Neural progenitor cell (in vitro differentiated cells): Measurements from ENCODE around the gene TLE3. TPM values are rescaled to one million over a fixed set of nuclear protein-coding genes. Genes with fewer than 3 reads are reported as not detected.

ENCODE experiments used
- DNase-seq: peaks from one replicate; pipeline ENCODE4 v3.0.0-alpha.2; 2016; ENCODE audit warnings: low spot score
- H2AFZ ChIP-seq: fragments of 200-600 bp; sonication (generic); replicated peaks from 2 replicates; pipeline ENCODE4 v1.6.1; 2016; ENCODE audit warnings: antibody characterized with exemption
- H3F3A ChIP-seq: fragments of 200-600 bp; sonication (generic); 2 replicates; pipeline ENCODE4 v1.6.1; 2016; ENCODE audit warnings: antibody characterized with exemption, low read depth
- H3K27ac ChIP-seq: fragments of 200-600 bp; sonication (generic); 2 replicates; pipeline ENCODE4 v1.5.1; 2016; ENCODE audit warnings: mild to moderate bottlenecking
- H3K27me3 ChIP-seq: fragments of 200-600 bp; sonication (generic); 2 replicates; pipeline ENCODE4 v1.6.1; 2016; ENCODE audit warnings: mild to moderate bottlenecking, moderate library complexity
- H3K36me3 ChIP-seq: fragments of 200-600 bp; sonication (generic); 2 replicates; pipeline ENCODE4 v1.5.1; 2016
- H3K4me1 ChIP-seq: fragments of 200-600 bp; sonication (generic); 2 replicates; pipeline ENCODE4 v1.6.1; 2016; ENCODE audit warnings: mixed run types
- H3K4me2 ChIP-seq: fragments of 200-600 bp; sonication (generic); 2 replicates; pipeline ENCODE4 v1.6.1; 2016
- H3K4me3 ChIP-seq: fragments of 200-600 bp; sonication (generic); 2 replicates; pipeline ENCODE4 v1.5.1; 2016
- H3K79me2 ChIP-seq: fragments of 200-600 bp; sonication (generic); 2 replicates; pipeline ENCODE4 v1.6.1; 2016; ENCODE audit warnings: low read depth
- H3K9ac ChIP-seq: fragments of 200-600 bp; sonication (generic); 2 replicates; pipeline ENCODE4 v1.6.1; 2016
- H3K9me3 ChIP-seq: fragments of 200-600 bp; sonication (generic); 2 replicates; pipeline ENCODE4 v1.5.1; 2016; ENCODE audit warnings: low read depth
- H4K20me1 ChIP-seq: fragments of 200-600 bp; sonication (generic); 2 replicates; pipeline ENCODE4 v1.6.1; 2016; ENCODE audit warnings: low read depth
- H3K27ac Mint-ChIP-seq: 3 replicates; pipeline ENCODE4 v1.8.0; 2021; ENCODE audit warnings: mixed read lengths
- H3K27me3 Mint-ChIP-seq: 2 replicates; pipeline ENCODE4 v1.8.0; 2022; ENCODE audit warnings: low read depth, mild to moderate bottlenecking, inconsistent platforms, moderate library complexity, mixed read lengths; ENCODE audit not compliant: insufficient read depth
- H3K36me3 Mint-ChIP-seq: 3 replicates; pipeline ENCODE4 v1.8.0; 2021; ENCODE audit warnings: mixed read lengths
- H3K4me1 Mint-ChIP-seq: 3 replicates; pipeline ENCODE4 v1.8.0; 2021; ENCODE audit warnings: mixed read lengths
- H3K4me3 Mint-ChIP-seq: 3 replicates; pipeline ENCODE4 v1.8.0; 2021; ENCODE audit warnings: mild to moderate bottlenecking, moderate library complexity, mixed read lengths
- H3K9me3 Mint-ChIP-seq: 3 replicates; pipeline ENCODE4 v1.8.0; 2020; ENCODE audit warnings: mixed read lengths
- CTCF ChIP-seq: fragments of 200-600 bp; sonication (generic); IDR thresholded peaks from 2 replicates; pipeline ENCODE4 v1.5.1; 2017; ENCODE audit warnings: antibody characterized with exemption, mild to moderate bottlenecking
- EZH2 ChIP-seq: fragments of 200-600 bp; sonication (generic); IDR thresholded peaks from 2 replicates; pipeline ENCODE4 v1.6.1; 2017; ENCODE audit warnings: antibody characterized with exemption, mild to moderate bottlenecking, moderate library complexity
- EZH2phosphoT487 ChIP-seq: fragments of 200-600 bp; sonication (generic); IDR thresholded peaks from 2 replicates; pipeline ENCODE4 v1.6.1; 2017; ENCODE audit warnings: antibody characterized with exemption
- total RNA-seq: library from RNA; depleted of rRNA; stranded (reverse); fragments of >200 nt; gene quantifications from 2 replicates; pipeline ENCODE4 v1.2.3, GENCODE V29; 2015; ENCODE audit warnings: low replicate concordance

Gene TLE3
- total RNA-seq, 1 donor from 2014 or later: 22.1 TPM

- Histone ChIP-seq H3K27ac (no peak overlapping the region), H2AFZ (no peak overlapping the region), H4K20me1 (no peaks in the 10 kb centered on the region), H3K9ac (no peak overlapping the region), H3K4me2 (no peak overlapping the region), H3K4me3 (no peak overlapping the region), H3K36me3 (no peaks in the 10 kb centered on the region), H3K4me1 (peaks cover 4% of the 10 kb centered on the region), H3K79me2 (no peaks in the 10 kb centered on the region), H3K9me3 (no peaks in the 10 kb centered on the region), H3F3A (no peaks in the 10 kb centered on the region), H3K27me3 (no peaks in the 10 kb centered on the region)
- no peaks in the 10 kb centered on the region for H3K36me3 Mint-ChIP-seq
- H3K27me3 Mint-ChIP-seq: peaks cover 8% of the 10 kb centered on the region
- no peaks in the 10 kb centered on the region for H3K9me3 Mint-ChIP-seq
- no peak overlapping the region for H3K4me3 Mint-ChIP-seq
- peaks cover 9% of the 10 kb centered on the region for H3K4me1 Mint-ChIP-seq
- TF ChIP-seq CTCF: no peak
- no peak for TF ChIP-seq EZH2
- no peak for TF ChIP-seq EZH2phosphoT487
- no peak overlapping the region for H3K27ac Mint-ChIP-seq
- no peak for DNase-seq
Measured at GRCh38 chr15:70037292-70037640, 60.5 kb downstream of the TLE3 start.

- H4K20me1 ChIP-seq: no peaks in the 10 kb centered on the region
- no peak overlapping the region for H3K27ac Mint-ChIP-seq
- H3K4me1 Mint-ChIP-seq: peaks cover 11% of the 10 kb centered on the region
- H3K4me1 ChIP-seq: peaks cover 8% of the 10 kb centered on the region
- no peak overlapping the region for H3K9ac ChIP-seq
- no peak for DNase-seq
- no peaks in the 10 kb centered on the region for H3K36me3 Mint-ChIP-seq
- H3K4me3 Mint-ChIP-seq: no peak overlapping the region
- no peaks in the 10 kb centered on the region for H3K79me2 ChIP-seq
- peaks cover 8% of the 10 kb centered on the region for H3K27me3 Mint-ChIP-seq
- no peaks in the 10 kb centered on the region for H3K9me3 Mint-ChIP-seq
- H3K9me3 ChIP-seq: no peaks in the 10 kb centered on the region
- H2AFZ ChIP-seq: no peak overlapping the region
- no peak overlapping the region for H3K4me2 ChIP-seq
- TF ChIP-seq EZH2phosphoT487: no peak
- no peak for TF ChIP-seq EZH2
- no peak for TF ChIP-seq CTCF
- H3F3A ChIP-seq: no peaks in the 10 kb centered on the region
- H3K27me3 ChIP-seq: no peaks in the 10 kb centered on the region
- no peaks in the 10 kb centered on the region for H3K36me3 ChIP-seq
- H3K27ac ChIP-seq: no peak overlapping the region
- H3K4me3 ChIP-seq: no peak overlapping the region
Measured at GRCh38 chr15:70036585-70037291, 61.0 kb downstream of the TLE3 start.

GRCh38 chr15:70035719-70036077, 62.0 kb downstream of the TLE3 start:
- no peaks in the 10 kb centered on the region for H3K9me3 Mint-ChIP-seq
- Histone ChIP-seq H3K36me3 (no peaks in the 10 kb centered on the region), H3K27ac (no peak overlapping the region), H3F3A (no peaks in the 10 kb centered on the region), H3K4me2 (no peak overlapping the region), H3K4me3 (no peak overlapping the region), H4K20me1 (no peaks in the 10 kb centered on the region), H3K4me1 (peaks cover 9% of the 10 kb centered on the region), H3K9me3 (no peaks in the 10 kb centered on the region), H3K9ac (no peak overlapping the region), H3K79me2 (no peaks in the 10 kb centered on the region), H2AFZ (no peak overlapping the region), H3K27me3 (no peaks in the 10 kb centered on the region)
- no peak for TF ChIP-seq EZH2
- TF ChIP-seq EZH2phosphoT487: no peak
- no peak for TF ChIP-seq CTCF
- no peak for DNase-seq
- H3K27me3 Mint-ChIP-seq: peaks cover 13% of the 10 kb centered on the region
- peaks cover 2% of the 10 kb centered on the region for H3K36me3 Mint-ChIP-seq
- H3K27ac Mint-ChIP-seq: peak overlapping the region; percentile 17
- peaks cover 17% of the 10 kb centered on the region for H3K4me1 Mint-ChIP-seq
- no peak overlapping the region for H3K4me3 Mint-ChIP-seq
